ENCODE results near the gene COX19. TPM values are rescaled to one million over a fixed set of nuclear protein-coding genes. Genes with fewer than 3 reads are reported as not detected.

Gene COX19
- total and polyA plus RNA-seq, 2 of the 13 experiments (the other 11 are each of a cell fraction or from before 2014, with no cell fraction given) = 11.5 to 21.7 TPM

DNA sequence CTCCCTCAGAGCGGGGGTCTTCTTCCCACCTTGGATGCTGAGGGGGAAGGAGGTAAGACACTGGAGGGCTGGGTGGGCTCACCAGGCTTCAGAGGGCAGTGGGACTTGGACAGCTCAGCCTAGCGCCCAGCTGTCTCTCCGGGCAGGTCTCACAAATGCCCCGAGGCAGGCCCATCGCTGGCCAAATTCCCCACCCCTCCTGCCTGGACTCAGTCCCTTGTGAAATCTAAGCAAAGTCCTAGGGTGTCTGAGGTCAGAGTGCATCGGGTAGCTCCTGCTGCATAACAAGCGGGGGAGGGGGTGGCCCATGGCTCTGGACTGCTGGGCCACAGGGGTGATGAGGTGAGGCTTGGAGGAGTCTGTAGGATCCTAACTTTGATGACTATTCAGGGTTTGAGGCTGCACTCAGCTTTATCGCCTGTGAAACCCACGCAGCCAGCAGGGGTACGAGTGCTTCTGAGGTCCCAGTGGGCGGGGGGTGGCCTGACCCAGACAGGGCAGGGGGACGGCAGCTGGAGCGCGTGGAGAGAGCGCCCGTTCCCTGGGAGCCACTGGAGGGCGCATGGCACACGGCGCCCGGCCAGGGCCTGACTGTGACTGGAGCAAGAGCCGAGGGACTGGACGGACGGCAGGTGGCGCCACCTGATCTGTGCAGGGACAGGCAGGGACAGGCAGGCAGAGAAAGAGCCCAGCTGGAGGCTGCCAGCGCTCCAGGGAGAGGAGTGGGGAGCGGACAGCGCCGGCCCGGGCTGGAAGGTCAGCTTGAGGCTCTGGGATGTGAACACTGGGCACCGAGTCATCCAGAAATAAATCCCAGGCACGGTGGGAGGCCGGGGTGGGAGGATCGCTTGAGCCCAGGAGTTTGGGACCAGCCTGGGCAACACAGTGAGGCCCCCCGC, 17.6 kb upstream of the COX19 start (continued):
- TF ChIP-seq CBX5 (CRISPR knock-in tag; IDR thresholded peaks at IDR 0.05; ENCODE audit: borderline replicate concordance) = peak; percentile 84; the same call in 1 of the 2 replicates
- TF ChIP-seq PTBP1 (IDR thresholded peaks at IDR 0.05; ENCODE audit: low read depth, low read length, poor library complexity, severe bottlenecking) = no peak
- TF ChIP-seq, protein P1, sequence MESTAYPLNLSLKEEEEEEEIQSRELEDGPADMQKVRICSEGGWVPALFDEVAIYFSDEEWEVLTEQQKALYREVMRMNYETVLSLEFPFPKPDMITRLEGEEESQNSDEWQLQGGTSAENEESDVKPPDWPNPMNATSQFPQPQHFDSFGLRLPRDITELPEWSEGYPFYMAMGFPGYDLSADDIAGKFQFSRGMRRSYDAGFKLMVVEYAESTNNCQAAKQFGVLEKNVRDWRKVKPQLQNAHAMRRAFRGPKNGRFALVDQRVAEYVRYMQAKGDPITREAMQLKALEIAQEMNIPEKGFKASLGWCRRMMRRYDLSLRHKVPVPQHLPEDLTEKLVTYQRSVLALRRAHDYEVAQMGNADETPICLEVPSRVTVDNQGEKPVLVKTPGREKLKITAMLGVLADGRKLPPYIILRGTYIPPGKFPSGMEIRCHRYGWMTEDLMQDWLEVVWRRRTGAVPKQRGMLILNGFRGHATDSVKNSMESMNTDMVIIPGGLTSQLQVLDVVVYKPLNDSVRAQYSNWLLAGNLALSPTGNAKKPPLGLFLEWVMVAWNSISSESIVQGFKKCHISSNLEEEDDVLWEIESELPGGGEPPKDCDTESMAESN (CRISPR knock-in tag; conservative IDR thresholded peaks at IDR 0.05) = peak; percentile 94
- TF ChIP-seq, protein P2, sequence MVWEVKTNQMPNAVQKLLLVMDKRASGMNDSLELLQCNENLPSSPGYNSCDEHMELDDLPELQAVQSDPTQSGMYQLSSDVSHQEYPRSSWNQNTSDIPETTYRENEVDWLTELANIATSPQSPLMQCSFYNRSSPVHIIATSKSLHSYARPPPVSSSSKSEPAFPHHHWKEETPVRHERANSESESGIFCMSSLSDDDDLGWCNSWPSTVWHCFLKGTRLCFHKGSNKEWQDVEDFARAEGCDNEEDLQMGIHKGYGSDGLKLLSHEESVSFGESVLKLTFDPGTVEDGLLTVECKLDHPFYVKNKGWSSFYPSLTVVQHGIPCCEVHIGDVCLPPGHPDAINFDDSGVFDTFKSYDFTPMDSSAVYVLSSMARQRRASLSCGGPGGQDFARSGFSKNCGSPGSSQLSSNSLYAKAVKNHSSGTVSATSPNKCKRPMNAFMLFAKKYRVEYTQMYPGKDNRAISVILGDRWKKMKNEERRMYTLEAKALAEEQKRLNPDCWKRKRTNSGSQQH (CRISPR knock-in tag; IDR thresholded peaks at IDR 0.05; ENCODE audit: low read depth) = no peak; the same call in 1 of the 2 replicates
- TF ChIP-seq ZNF747 (CRISPR knock-in tag; IDR thresholded peaks at IDR 0.05; ENCODE audit: borderline replicate concordance) = peak; percentile 83
- TF ChIP-seq TGIF2 (CRISPR knock-in tag; IDR thresholded peaks at IDR 0.05) = peak; percentile 55; the same call in 1 of the 2 replicates
- TF ChIP-seq, protein P3, sequence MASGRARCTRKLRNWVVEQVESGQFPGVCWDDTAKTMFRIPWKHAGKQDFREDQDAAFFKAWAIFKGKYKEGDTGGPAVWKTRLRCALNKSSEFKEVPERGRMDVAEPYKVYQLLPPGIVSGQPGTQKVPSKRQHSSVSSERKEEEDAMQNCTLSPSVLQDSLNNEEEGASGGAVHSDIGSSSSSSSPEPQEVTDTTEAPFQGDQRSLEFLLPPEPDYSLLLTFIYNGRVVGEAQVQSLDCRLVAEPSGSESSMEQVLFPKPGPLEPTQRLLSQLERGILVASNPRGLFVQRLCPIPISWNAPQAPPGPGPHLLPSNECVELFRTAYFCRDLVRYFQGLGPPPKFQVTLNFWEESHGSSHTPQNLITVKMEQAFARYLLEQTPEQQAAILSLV (CRISPR knock-in tag; IDR thresholded peaks at IDR 0.05; ENCODE audit: borderline replicate concordance) = peak; percentile 91; the same call in 1 of the 2 replicates
- TF ChIP-seq, protein P4, sequence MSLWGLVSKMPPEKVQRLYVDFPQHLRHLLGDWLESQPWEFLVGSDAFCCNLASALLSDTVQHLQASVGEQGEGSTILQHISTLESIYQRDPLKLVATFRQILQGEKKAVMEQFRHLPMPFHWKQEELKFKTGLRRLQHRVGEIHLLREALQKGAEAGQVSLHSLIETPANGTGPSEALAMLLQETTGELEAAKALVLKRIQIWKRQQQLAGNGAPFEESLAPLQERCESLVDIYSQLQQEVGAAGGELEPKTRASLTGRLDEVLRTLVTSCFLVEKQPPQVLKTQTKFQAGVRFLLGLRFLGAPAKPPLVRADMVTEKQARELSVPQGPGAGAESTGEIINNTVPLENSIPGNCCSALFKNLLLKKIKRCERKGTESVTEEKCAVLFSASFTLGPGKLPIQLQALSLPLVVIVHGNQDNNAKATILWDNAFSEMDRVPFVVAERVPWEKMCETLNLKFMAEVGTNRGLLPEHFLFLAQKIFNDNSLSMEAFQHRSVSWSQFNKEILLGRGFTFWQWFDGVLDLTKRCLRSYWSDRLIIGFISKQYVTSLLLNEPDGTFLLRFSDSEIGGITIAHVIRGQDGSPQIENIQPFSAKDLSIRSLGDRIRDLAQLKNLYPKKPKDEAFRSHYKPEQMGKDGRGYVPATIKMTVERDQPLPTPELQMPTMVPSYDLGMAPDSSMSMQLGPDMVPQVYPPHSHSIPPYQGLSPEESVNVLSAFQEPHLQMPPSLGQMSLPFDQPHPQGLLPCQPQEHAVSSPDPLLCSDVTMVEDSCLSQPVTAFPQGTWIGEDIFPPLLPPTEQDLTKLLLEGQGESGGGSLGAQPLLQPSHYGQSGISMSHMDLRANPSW (CRISPR knock-in tag; IDR thresholded peaks at IDR 0.05; ENCODE audit: borderline replicate concordance) = peak; percentile 59; the same call in 1 of the 2 replicates
- TF ChIP-seq TP53 (CRISPR knock-in tag; conservative IDR thresholded peaks at IDR 0.05) = no peak
- TF ChIP-seq ZNF326 (CRISPR knock-in tag; IDR thresholded peaks at IDR 0.05; ENCODE audit: borderline replicate concordance) = no peak
- TF ChIP-seq SOX5 (CRISPR knock-in tag; IDR thresholded peaks at IDR 0.05; ENCODE audit: borderline replicate concordance) = peak; percentile 56
- TF ChIP-seq ZNF589 (CRISPR knock-in tag; conservative IDR thresholded peaks at IDR 0.05) = peak; percentile 7
- TF ChIP-seq, protein P5, sequence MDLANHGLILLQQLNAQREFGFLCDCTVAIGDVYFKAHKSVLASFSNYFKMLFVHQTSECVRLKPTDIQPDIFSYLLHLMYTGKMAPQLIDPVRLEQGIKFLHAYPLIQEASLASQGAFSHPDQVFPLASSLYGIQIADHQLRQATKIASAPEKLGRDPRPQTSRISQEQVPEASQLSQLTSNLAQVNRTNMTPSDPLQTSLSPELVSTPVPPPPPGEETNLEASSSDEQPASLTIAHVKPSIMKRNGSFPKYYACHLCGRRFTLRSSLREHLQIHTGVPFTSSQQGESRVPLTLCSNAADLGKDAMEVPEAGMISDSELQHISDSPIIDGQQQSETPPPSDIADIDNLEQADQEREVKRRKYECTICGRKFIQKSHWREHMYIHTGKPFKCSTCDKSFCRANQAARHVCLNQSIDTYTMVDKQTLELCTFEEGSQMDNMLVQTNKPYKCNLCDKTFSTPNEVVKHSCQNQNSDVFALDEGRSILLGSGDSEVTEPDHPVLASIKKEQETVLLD (CRISPR knock-in tag; IDR thresholded peaks at IDR 0.05; ENCODE audit: low read depth) = 0 out of 2 replicates have a peak, but pooled peaks have one; percentile 18
- TF ChIP-seq, protein P6, sequence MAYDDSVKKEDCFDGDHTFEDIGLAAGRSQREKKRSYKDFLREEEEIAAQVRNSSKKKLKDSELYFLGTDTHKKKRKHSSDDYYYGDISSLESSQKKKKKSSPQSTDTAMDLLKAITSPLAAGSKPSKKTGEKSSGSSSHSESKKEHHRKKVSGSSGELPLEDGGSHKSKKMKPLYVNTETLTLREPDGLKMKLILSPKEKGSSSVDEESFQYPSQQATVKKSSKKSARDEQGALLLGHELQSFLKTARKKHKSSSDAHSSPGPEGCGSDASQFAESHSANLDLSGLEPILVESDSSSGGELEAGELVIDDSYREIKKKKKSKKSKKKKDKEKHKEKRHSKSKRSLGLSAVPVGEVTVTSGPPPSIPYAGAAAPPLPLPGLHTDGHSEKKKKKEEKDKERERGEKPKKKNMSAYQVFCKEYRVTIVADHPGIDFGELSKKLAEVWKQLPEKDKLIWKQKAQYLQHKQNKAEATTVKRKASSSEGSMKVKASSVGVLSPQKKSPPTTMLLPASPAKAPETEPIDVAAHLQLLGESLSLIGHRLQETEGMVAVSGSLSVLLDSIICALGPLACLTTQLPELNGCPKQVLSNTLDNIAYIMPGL (CRISPR knock-in tag; IDR thresholded peaks at IDR 0.05; ENCODE audit: borderline replicate concordance in 1 of 2, low read depth in 1 of 2) = peak; percentile 99
- TF ChIP-seq SOX6 (IDR thresholded peaks at IDR 0.05) = no peak
- TF ChIP-seq SOX6 (CRISPR knock-in tag; IDR thresholded peaks at IDR 0.05) = peak; percentile 84
- no peak for TF ChIP-seq MTA3 (CRISPR knock-in tag; IDR thresholded peaks at IDR 0.05)
